8988T (cell line): Measurements from ENCODE around the gene CLSTN3.
"Not testable (repeated sequence)": the region's sequence is repeated elsewhere in the genome, so short reads cannot be mapped to it uniquely, and the experiment has no call there.

ENCODE experiments used
- DNase-seq: peaks from one replicate; pipeline ENCODE4 v3.0.0; 2011

Gene CLSTN3

DNA sequence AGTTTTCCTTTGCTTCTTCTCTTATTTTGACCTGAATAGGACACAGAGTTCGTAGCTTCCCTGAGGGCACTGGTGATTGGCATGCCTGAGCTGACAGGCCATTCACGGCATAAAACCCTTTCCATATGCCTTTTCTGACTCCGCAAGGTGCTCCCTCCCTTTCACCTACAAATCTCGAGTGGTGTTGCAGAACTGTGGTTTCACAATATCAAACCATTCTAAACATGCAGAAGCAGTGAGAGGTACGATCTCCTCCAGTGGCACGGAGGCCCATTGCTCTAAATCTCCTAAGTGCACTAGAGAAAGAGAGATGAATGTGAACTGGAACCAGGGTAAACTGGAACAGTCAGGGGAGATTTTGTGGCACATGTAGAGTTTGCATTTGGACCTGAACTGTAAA is 23.9 kb downstream of the CLSTN3 start:
- no peak for DNase-seq

DNA sequence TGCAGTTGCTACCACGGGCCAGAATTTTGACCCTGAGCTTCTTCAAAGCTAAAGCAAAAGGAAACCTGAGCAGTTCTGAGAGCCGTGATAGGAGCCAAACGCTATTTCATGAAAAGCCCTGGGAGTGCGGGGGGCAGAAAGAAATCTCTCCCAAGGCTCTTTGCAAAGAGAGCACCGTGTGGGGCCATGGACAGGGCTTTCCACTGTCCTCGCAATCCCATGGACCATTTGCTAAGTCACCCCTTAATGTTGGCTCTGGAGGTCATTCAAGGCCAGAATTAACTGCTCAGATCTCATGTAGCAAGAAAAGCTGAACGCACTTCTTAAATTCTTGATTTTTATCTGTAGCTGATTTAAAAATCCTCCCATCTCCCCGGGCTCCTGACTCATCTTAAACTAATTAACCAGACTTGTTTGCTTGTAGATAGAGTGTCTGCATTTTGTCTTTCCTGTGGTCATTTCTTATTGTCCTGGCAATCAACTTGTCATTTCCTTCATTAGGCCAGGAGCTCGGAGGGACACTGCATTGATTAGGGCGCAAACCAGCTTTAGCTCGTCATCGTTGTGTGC is 24.8 kb downstream of the CLSTN3 start:
- no peak for DNase-seq

DNA sequence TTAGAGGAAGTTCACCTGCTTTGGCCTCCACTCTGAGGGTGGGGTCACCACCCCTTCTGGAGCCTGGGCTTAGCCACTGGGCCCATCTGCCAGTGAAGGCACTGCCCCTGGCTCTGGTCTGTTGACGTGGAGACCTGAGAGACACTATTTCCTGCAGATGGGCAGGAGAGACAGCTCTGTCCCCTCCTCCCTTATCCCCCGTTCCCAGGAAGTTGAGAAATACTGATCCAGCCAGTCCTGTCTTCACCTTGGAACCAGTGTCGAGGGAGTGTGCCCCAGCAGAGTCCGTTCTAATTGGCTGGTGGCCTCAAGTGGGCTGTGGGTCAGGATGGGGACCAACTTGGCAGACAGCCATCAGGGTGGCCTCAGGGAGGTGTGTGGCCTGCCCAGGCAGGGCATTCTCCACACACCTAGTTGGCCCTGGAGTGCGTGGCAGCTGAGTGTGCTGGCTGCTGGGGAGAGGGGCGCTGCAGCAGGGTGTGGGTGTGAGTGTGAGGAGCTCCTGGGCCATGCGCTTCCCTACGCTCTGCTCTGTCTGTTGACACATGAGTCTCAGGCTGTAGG is 25.4 kb downstream of the CLSTN3 start:
- no peak for DNase-seq

DNA sequence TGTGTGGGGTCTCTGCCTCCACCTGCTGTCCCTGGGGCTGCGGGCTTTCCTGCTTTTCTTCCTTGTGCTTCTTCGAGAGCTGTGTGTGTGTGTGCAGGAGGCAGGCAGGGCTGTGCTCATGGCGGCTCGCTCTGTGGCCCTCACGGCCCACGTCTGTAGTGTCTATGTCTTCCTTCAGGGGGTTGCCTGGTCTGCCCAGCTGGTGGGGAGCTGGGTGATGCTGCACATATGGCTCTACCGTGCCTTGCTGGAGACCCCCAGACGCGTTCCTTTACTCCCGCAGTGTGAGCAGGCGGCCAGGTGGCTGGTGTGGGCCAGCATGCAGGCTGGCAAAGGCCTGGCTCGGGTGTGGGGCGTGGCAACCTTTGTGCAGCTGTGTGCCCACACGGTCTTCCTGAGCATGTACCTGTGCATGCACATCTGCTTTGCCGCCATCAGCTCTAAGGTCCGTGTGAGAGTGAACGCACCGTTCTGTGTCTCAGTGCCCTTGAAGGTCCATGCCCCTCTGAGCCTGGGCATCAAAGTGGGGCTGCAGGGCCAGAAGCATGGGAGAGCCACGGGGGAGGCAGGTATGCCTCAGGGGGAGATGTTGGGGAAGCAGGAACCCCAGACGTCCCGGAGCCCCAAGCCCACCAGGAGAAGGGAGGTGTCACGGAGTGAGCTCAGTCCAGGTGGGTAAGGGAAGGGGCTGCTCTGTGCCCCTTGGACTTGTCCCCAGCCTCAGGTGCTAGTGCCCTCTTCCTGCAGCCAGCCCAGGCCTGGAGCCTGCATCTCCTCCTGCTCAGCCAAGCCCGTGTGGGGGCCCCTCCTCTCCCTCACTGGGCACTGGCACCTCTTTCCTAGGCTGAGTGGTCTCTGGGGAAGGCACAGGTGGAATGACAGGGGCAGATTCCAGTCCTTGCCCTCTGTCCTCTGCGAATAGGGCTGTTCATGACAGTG is 26.4 kb downstream of the CLSTN3 start:
- no peak for DNase-seq

DNA sequence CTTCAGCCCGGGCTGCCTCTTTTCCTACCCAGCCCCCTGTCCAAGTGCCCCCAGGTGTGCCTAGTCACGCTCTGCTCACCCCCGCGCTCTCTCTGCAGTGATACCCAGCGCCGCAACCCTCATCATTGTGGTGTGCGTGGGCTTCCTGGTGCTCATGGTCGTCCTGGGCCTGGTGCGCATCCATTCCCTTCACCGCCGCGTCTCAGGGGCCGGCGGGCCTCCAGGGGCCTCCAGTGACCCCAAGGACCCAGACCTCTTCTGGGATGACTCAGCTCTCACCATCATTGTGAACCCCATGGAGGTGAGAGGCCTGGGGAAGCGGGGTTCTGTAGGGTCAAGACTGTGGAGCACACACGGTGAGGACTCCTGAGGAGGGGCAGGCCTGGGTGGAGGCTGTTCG is 27.2 kb downstream of the CLSTN3 start:
- DNase-seq: no peak

DNA sequence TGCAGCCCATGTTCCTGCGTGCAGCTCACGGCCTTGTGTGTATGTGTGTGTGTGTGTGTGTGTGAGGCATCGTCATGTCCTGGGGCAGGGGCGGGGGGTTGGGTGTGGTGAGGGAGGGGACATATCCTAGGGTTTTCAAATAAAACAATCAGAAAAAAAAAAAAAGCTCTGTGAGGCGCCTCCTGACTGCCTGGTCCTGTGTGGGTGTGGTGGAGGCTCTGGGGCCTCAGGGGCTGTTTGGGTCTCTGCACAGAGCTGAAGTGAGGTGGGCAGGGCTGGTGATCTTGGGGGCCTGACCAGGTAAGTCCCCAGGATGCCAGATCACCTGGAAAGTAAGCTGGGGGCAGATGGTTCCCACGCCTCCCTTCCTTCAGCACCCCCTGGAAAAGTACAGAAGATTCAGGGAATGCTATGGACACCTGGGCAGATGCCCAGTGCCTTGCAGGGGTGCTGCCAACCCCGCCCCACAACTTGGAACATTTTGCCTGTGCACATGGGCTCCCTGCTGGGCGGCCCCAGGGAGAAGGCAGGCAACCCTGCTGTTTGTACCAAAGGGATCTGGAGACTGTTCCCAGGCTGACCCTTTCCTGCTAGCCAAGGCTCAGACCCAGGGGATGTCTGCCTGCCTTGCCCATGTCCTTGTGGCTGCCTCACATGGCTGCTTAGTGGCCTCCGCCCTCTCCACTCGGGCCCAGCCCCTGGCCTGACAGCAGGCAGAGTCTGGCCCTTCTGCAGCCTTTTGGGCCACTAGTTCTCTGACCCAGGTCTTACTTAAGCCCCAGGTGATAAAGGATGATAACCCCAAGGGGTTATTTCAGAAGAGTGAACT is 28.8 kb downstream of the CLSTN3 start:
- no peak for DNase-seq

DNA sequence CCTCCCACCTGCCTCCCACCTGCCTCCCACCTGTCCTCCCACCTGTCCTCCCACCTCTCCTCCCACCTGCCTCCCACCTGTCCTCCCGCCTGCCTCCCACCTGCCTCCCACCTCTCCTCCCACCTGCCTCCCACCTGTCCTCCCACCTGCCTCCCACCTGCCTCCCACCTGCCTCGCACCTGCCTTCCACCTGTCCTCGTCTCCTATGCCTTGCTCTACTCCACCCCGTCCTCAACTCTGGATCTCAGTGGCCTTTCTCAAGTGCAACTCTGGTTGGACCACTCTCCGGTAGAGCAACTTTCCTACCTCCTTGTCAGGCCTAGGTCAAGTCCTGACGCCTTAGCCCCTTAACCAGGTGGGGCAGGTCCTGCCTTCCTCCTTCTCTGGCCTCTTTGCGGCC is 30.0 kb downstream of the CLSTN3 start:
- DNase-seq: no peak

DNA sequence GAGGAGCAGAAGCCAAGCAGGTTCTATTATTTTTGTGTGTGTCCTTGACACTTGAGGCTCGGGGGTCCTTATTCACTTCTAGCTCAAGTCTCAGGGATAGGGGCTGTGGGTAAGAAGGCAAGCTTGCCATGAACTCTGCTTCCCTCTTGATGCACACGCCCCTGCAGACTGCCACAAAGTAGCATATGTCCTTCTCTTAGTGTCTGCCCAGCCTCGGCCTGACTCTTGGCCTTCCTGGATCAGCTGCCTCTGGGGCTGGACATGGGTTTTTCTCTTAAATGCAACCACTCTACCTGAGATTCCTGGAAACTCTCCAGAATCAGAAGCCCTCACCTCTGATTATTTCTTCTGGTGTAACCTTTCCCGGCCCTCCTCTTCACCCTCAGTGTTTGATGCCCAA is 31.2 kb downstream of the CLSTN3 start:
- DNase-seq: no peak

DNA sequence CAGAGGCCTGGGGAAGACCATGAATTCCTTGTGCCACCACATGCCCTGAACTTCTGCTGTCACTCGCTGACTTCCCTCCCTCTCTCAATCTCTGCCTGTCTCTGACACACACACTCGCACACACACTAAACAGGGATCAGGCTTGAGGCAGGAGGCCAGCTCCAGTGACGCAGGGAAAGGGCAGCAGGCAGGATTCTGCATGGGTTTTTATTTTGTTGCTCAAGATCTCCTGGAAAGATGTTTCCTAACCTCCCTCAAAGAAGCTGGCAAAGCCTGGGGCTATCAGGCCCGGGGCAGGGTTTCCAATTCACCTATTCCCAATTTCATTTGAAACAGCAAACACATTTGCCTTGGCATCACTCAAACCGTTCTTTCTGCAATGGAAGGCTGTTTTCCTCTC is 31.6 kb downstream of the CLSTN3 start:
- DNase-seq: no peak

DNA sequence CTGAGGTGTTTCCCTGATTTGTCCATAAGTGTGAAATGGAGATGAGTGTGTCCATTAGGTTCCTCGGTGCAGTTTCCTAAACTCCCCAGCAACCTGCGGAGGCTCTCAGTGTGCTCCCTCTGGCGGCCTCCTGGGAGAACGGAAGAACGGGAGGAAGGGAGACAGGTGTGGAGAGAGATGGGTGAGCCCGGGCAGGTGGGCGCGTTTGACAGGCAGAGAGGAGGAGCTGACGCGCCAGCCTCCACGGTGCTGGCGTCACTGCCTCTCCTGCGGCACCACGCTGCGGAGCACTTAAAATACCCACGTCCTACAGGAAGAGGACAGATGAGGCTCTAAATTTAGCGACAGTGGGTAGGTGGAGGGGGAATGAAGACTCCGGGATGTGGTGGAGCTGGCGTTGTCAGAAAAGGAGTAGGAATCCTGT is 32.5 kb downstream of the CLSTN3 start:
- peak; percentile 29 for DNase-seq

DNA sequence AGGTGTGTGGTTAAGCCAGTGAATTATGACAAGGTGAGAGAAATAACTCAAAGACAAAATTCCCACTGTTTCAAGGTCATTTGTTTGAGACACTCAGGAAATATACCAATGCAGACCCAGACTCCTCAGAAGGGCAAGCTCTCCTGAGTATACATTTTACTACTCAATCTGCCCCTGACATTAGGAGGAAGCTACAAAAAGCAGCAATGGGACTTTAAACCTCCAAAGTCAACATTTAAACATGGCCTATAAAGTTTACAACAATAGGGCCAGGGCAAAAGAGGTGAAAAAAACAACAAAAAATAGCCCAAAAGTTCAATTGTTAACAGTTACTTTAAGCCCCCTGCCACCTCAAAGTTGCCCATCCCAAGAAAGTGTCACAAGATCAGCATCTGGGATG is 39.8 kb downstream of the CLSTN3 start:
- no peak for DNase-seq

DNA sequence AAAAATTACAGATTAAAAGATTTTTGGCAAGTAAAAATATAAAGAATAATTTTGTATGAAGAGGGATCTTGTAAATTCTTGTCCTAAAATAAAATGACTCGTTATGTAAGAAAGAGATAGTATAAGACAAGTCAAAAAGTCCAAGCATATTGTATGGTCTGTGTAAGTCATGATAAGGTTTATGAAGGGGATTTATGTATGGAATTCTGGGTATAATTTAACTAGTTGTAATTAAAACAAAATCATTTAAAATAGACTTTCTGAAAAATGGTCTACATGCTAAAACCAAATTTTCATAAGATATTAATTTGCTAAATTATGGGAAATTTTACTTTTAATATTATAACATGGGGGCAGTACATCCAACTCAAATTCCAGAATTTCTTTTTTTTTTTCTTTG is 41.7 kb downstream of the CLSTN3 start:
- DNase-seq: no peak

DNA sequence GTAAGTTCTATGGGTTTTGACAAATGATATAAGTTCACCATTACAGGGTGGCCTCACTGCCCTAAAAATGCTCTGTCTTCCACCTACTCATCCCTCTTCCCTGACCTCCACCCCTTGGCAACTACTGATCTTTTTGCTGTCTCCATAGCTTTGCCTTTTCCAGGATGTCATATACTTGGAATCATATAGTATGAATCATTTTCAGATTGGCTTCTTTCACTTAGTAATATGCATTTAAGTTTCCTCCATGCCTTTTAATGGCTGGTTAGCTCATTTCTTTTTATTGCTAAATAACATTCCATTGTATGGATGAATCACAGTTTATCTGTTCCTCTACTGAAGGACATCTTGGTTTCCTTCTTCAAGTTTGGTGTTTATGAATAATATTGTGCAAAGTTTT is 45.3 kb downstream of the CLSTN3 start:
- no peak for DNase-seq

DNA sequence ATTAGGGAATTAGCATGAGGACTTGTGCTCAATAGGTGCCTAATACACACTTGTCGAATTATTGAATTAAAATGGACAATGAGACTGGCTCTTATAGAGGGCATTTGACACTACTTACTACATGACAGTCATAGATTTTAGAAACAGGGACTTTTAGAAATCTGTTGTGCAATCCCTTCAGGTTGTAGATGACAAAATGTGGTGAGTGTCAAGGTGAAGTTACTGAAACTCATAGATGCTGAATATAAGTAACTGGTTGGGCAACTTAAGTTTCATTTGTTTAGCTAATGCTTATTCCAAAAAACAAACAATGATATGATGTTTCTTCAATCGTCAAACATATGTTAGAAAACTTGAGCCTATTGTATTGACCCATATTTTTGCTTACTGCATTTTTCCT is 46.4 kb downstream of the CLSTN3 start:
- no peak for DNase-seq

DNA sequence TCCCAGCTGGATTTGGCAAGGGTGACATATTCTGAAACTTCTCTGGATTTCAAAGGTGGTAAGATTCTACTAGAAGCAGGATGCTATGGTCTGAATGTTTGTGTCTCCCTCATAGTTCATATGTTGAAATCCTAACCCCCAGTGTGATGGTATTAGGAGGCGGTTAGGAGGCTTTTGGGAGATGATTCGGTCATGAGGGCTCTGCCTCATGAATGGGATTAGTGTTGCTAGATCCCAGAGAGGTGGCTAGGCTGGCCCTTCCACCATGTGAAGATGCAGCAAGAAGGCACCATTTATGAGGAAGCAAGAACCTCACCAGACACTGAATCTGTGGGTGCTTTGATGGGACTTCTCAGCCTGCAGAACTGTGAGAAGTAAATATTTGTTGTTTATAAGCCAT is 48.3 kb downstream of the CLSTN3 start:
- DNase-seq: no peak

DNA sequence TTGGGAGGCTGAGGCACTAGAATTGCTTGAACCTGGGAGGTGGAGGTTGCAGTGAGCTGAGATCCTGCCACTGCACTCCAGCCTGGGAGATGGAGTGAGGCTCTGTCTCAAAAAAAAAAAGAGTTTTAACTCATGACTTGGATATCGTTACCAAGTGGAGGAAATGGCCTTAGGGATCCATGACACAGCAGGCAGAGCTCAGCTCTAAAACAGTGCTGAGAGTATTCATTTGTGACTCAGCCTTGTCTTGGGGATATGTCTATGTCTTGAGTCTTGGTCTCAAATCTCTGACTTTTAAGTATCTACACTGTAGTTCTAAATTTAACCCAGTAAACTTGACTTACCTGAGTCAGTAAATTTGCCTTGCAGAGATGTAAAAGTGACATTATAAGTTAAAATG is 50.5 kb downstream of the CLSTN3 start:
- no peak for DNase-seq

DNA sequence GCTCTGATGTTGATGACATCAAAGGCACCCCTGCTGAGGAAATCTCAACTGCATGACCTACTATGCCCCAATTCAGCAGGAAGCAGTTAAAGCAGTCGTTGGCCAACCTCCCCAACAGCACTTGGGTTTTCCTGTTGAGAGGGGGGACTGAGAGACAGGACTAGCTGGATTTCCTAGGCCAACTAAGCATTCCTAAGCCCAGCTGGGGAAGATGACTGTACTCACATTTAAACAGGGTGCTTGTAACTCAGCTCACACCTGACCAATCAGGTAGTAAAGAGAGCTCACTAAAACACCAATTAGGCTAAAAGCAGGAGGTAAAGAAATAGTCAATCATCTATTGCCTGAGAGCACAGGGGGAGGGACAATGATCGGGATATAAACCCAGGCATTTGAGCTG is 55.9 kb downstream of the CLSTN3 start:
- not testable (repeated sequence) for DNase-seq

DNA sequence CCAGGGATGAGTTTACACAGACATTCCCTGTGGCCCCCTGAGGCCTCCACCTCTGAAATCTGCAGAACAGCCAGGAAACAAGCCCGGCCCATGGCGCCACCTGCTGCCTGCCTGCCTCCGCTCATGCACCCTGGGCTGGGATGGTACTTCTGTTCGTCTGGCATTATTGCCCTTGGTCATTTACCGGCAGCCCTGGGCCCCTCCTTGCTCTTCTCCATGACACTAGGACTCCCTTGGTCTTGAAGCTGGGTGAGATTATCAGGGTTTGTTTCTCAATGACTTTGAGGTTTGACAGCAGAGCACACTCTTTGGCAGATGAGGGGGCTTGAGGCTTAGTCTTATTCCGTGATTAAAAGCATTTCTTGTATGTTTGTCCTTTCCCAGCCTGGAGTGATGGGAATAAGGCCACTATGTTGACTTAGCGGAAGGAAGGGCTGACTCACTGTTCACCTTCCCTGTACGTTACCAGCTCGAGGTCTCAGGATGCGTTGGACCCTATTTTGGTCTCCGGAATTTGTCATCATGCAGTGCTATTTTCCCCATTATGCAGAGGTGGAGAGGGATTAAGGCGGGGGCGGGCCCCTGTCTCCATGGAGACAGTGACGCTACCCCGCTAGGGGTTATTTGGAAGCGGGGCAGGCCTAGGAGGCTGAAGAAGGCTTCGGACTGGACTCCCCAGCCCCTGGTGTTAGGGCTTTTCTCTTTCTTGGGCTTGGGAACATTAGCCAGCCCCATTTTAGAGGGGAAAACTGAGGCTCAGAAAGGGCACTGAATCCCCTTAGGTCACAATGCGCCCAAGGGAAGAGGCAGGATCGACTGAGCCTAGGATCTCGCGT is 58.6 kb downstream of the CLSTN3 start:
- DNase-seq: peak; percentile 32

DNA sequence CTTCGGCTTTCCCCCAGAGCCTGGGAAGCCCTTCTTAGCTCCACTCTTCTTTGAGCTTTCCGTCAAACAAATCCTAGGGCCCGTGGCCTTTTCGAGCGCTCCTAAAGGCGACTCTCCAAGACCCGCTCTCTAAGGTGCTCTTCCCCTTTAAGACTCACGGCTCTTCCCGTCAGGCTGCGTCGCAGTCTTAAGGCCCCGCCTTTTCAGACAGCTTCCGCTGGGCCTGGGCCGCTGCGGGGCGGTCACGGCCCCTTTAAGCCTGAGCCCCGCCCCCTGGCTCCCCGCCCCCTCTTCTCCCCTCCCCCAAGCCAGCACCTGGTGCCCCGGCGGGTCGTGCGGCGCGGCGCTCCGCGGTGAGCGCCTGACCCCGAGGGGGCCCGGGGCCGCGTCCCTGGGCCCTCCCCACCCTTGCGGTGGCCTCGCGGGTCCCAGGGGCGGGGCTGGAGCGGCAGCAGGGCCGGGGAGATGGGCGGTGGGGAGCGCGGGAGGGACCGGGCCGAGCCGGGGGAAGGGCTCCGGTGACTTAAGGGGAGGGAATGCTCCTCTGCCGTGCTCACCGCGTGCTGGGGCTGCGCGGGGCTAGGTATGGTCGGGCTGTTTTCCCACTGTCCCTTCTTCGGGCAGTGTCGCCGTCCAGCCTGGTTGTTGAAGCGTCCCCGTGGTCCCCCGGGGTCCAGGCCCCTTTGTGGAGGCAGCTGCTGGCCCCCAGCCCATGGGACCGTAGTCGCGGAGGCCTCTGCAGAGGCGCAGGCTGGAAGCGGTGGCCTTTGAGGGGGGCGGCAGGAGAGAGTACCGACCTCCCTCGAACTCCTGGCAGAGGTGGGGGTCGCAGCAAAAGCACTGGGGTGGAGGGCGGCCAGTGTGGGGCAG is 59.5 kb downstream of the CLSTN3 start, which contains the start of gene PEX5:
Gene PEX5, plus strand, starts transcription at position 289 of the 870 bp plus-strand sequence. CDS start 692 bp downstream, outside the sequence.
- peak; percentile 58 for DNase-seq

DNA sequence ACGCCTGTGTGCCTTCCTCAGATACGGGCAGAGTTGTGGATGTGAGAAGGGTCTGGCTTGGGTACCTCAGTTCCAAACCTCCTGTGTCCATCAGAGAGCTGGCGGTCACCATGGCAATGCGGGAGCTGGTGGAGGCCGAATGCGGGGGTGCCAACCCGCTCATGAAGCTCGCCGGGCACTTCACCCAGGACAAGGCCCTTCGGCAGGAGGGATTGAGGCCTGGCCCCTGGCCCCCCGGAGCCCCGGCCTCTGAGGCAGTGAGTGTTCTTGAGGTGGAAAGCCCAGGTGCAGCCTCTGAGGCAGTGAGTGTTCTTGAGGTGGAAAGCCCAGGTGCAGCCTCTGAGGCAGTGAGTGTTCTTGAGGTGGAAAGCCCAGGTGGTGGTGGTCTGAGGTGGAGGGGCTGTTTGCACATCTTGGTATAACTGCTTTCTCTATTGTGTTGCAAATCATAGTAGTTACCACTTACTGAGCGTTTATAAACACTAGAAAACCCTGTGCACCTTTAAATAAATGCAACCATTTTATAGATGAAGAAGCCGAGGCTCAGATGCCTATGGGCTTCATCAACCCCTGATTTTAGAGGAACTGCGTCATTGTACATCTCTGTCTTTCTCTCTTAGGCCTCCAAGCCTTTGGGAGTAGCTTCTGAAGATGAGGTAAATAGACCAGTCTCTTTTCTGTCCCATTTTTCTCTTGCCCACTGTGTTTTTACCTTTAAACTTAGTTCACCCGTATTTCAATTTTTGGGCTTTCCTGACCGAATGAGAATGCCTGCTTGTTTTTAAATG is 60.3 kb downstream of the CLSTN3 start:
- no peak for DNase-seq
